ENCODE results near the gene GABBR2. TPM values are rescaled to one million over a fixed set of nuclear protein-coding genes. Genes with fewer than 3 reads are reported as not detected.

GABBR2 gene
- total RNA-seq, 1 experiment from 2014 or later = 0.33 TPM

DNA sequence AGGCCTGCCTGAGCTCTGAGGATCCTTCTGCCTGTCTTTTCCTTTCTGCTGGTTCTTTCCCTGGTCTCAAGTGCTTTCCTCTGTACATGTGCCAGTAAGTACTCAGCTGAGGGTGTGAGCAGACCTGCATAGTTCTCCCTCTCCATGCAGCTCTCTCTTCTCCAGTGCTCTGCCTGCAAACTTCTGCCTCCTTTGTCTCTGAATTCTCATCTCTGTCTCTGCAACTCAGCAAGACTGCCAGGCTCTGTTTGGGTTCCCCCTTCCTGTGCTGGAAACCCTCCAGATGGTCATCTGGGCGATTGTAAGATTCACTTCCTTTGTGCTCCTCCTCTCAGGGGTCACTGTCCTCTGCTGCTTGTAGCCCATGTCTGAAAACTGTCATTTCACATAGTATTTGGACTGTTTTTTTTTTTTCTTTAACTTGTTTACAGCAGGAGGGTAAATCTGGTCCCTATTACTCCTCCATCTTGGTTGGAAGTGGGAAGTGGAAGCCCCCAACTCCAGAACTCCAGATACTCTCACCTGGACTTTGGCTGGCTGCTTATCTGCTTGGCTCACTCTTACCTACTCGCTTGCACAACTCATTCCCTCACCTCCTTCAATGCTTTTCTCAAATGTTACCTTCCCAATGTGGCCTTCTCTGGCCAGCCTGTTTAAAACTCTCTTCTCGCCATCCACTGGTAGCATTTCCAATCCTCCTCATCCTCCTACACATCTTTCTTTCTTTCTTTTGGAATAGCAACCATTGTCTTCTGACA is 278.0 kb downstream of the GABBR2 start:
- TF ChIP-seq, protein P1, sequence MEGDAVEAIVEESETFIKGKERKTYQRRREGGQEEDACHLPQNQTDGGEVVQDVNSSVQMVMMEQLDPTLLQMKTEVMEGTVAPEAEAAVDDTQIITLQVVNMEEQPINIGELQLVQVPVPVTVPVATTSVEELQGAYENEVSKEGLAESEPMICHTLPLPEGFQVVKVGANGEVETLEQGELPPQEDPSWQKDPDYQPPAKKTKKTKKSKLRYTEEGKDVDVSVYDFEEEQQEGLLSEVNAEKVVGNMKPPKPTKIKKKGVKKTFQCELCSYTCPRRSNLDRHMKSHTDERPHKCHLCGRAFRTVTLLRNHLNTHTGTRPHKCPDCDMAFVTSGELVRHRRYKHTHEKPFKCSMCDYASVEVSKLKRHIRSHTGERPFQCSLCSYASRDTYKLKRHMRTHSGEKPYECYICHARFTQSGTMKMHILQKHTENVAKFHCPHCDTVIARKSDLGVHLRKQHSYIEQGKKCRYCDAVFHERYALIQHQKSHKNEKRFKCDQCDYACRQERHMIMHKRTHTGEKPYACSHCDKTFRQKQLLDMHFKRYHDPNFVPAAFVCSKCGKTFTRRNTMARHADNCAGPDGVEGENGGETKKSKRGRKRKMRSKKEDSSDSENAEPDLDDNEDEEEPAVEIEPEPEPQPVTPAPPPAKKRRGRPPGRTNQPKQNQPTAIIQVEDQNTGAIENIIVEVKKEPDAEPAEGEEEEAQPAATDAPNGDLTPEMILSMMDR (IDR thresholded peaks at IDR 0.05; ENCODE audit: unreplicated experiment) = no peak
- no TSS peak for BruUV-seq (replicated peaks)
- CTCF ChIA-PET = no interaction called here
- no peak for DNase-seq
- peaks cover 2% of the 10 kb centered on the region for H3K9me3 Mint-ChIP-seq (ENCODE audit: low read depth, unreplicated experiment)
- peaks cover 53% of the 10 kb centered on the region for H3K27me3 Mint-ChIP-seq (ENCODE audit: unreplicated experiment)
- H3K4me3 Mint-ChIP-seq (ENCODE audit: low read depth, unreplicated experiment) = no peak overlapping the region
- H3K27ac Mint-ChIP-seq (ENCODE audit: unreplicated experiment) = no peak overlapping the region
- intact Hi-C loops (cut with micrococcal nuclease; ENCODE audit: unreplicated experiment) = no loop called here
- H3K4me1 Mint-ChIP-seq (ENCODE audit: low read depth, unreplicated experiment) = no peaks in the 10 kb centered on the region
- H3K36me3 Mint-ChIP-seq (ENCODE audit: insufficient read depth, unreplicated experiment) = no peaks in the 10 kb centered on the region

DNA sequence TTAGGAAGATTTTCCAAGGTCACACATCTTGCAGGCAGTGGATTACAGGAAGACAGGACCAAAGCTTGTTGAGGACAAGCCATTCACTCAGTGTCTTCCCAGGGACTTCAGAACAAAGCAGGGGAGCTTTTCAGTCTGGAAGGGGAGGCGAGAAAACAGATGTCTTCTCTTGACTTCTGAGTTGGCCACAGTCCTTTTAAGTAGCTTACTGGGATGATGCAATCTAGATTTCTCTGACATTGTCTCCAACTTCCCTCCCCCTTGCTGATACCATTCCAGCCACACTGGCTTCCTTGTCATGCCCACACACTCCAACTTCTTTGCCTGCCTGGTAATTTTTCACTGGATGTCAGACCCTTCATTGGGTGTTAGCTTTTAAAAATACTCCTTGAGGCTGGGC is 279.1 kb downstream of the GABBR2 start:
- CTCF ChIA-PET = no interaction called here
- intact Hi-C loops (cut with micrococcal nuclease; ENCODE audit: unreplicated experiment) = no loop called here
- H3K27ac Mint-ChIP-seq (ENCODE audit: unreplicated experiment) = no peak overlapping the region

DNA sequence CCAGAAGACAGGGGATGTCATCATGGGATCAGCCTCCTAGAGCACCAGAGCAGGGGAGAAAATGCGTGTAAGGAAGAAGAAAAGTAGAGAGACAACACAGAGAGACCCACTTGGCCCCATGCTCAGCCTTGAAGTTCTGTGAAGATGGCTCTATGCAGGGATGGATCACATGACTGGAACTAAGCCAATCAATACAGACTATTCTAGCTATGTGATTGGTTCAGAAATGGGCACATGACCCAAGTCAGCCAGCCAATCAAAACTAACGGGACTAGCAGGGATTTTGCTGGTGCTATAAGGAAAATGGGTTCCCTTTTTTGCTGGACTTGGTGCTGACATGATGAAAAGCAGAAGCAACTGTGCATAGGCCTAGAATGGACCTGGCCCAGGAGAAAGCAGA is 280.3 kb downstream of the GABBR2 start:
- intact Hi-C loops (cut with micrococcal nuclease; ENCODE audit: unreplicated experiment) = no loop called here
- no peak overlapping the region for H3K4me3 Mint-ChIP-seq (ENCODE audit: low read depth, unreplicated experiment)
- H3K36me3 Mint-ChIP-seq (ENCODE audit: insufficient read depth, unreplicated experiment) = no peaks in the 10 kb centered on the region
- no peaks in the 10 kb centered on the region for H3K4me1 Mint-ChIP-seq (ENCODE audit: low read depth, unreplicated experiment)
- no peak overlapping the region for H3K27ac Mint-ChIP-seq (ENCODE audit: unreplicated experiment)
- H3K9me3 Mint-ChIP-seq (ENCODE audit: low read depth, unreplicated experiment) = no peaks in the 10 kb centered on the region
- peaks cover 53% of the 10 kb centered on the region for H3K27me3 Mint-ChIP-seq (ENCODE audit: unreplicated experiment)
- CTCF ChIA-PET = no interaction called here
- no TSS peak for BruUV-seq (replicated peaks)
- TF ChIP-seq, protein P1 (IDR thresholded peaks at IDR 0.05; ENCODE audit: unreplicated experiment) = no peak
- no peak for DNase-seq

More for the DNA sequence above, 279.1 kb downstream of the GABBR2 start:
- no TSS peak for BruUV-seq (replicated peaks)
- Mint-ChIP-seq H3K4me3 (ENCODE audit: low read depth, unreplicated experiment) (no peak overlapping the region), H3K4me1 (ENCODE audit: low read depth, unreplicated experiment) (no peaks in the 10 kb centered on the region), H3K27me3 (ENCODE audit: unreplicated experiment) (peaks cover 53% of the 10 kb centered on the region), H3K9me3 (ENCODE audit: low read depth, unreplicated experiment) (no peaks in the 10 kb centered on the region), H3K36me3 (ENCODE audit: insufficient read depth, unreplicated experiment) (no peaks in the 10 kb centered on the region)
- no peak for DNase-seq
- TF ChIP-seq, protein P1 (IDR thresholded peaks at IDR 0.05; ENCODE audit: unreplicated experiment) = no peak

DNA sequence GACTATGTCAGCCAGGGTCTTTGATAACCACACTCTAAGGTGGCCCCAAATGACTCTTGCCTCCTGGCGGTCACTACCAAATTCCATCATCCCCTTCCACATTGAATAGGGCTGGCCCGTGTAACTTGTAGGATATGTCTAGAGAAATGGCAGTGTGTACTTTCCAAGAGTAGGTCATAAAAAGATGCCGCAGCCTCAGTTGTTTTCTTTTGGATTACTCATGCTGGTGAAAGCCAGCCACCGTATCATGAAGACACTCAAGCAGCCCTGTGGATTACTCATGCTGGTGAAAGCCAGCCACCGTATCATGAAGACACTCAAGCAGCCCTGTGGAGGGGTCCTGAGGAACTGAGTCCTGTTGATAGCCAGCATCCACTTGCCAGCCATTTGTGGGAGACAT is 281.2 kb downstream of the GABBR2 start:
- H3K9me3 Mint-ChIP-seq (ENCODE audit: low read depth, unreplicated experiment) = no peaks in the 10 kb centered on the region
- TF ChIP-seq, protein P1 (IDR thresholded peaks at IDR 0.05; ENCODE audit: unreplicated experiment) = no peak
- no peaks in the 10 kb centered on the region for H3K4me1 Mint-ChIP-seq (ENCODE audit: low read depth, unreplicated experiment)
- no peak overlapping the region for H3K27ac Mint-ChIP-seq (ENCODE audit: unreplicated experiment)
- no TSS peak for BruUV-seq (replicated peaks)
- no peak for DNase-seq
- no peak overlapping the region for H3K4me3 Mint-ChIP-seq (ENCODE audit: low read depth, unreplicated experiment)
- H3K27me3 Mint-ChIP-seq (ENCODE audit: unreplicated experiment) = peaks cover 50% of the 10 kb centered on the region
- H3K36me3 Mint-ChIP-seq (ENCODE audit: insufficient read depth, unreplicated experiment) = no peaks in the 10 kb centered on the region
- CTCF ChIA-PET = no interaction called here
- intact Hi-C loops (cut with micrococcal nuclease; ENCODE audit: unreplicated experiment) = no loop called here
